HG03457 (cell line): ENCODE results near the gene BIVM.

Experiments used
- ATAC-seq: cut with Tn5 transposase; IDR thresholded peaks from one replicate; pipeline ENCODE4 v1.9.1; 2021; ENCODE audit warnings: moderate number of reproducible peaks; ENCODE audit not compliant: unreplicated experiment

Gene BIVM

GRCh38 chr13:102875256-102875655 is 76.3 kb downstream of the BIVM start:
- ATAC-seq = no peak

GRCh38 chr13:102877303-102877702 is 78.4 kb downstream of the BIVM start:
- no peak for ATAC-seq

- no peak for ATAC-seq
These were observed 79.6 kb downstream of the BIVM start for GRCh38 chr13:102878481-102878880.

GRCh38 chr13:102879793-102880499 is 81.0 kb downstream of the BIVM start:
- no peak for ATAC-seq

- no peak for ATAC-seq
These were observed 83.1 kb downstream of the BIVM start for GRCh38 chr13:102881819-102882686.
